Peyer's patch (tissue), 4 donors: ENCODE data around the gene PGM1.

Source experiments
- POLR2A ChIP-seq, 2 donors: fragments of 450-650 bp; IDR thresholded peaks; one replicate each; pipeline ENCODE4 v1.5.1; 2017; ENCODE audit warnings: antibody characterized with exemption in 2 of 2, mild to moderate bottlenecking in 2 of 2, moderate library complexity in 2 of 2
- TF ChIP-seq, protein P1 (sequence below), 6 experiments: fragments of 450-650 bp in 4 of 6; fragments of 200-600 bp in 2 of 6; sonication (generic) in 1 of 6; IDR thresholded peaks; one replicate each; pipeline ENCODE4 v1.5.1; 2017 to 2019; ENCODE audit warnings: antibody characterized with exemption in 6 of 6, mild to moderate bottlenecking in 3 of 6, moderate library complexity in 1 of 6

DNA sequence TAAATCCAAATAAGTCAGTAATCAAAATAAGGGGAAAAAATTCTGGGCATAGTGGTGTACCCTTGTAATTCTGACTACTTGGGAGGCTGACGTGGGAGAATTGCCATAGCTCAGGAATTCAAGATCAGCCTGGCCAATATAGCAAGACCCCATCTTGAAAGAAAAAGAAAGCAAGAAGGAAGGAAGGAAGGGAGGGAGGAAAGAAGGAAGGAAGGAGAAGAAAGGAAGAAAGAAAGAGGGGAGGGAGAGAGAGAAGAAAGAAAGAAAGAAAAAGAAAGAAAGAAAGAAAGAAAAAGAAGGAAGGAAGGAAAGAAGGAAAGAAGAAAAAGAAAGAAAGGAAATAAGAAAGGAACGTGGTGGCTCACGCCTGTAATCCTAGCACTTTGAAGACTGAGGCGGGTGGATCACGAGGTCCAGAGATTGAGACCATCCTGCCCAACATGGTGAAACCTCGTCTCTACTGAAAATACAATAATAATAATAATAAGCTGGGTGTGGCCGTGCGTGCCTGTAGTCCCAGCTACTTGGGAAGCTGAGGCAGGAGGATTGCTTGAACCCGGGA is 116.1 kb downstream of the PGM1 start:
- TF ChIP-seq, protein P1, sequence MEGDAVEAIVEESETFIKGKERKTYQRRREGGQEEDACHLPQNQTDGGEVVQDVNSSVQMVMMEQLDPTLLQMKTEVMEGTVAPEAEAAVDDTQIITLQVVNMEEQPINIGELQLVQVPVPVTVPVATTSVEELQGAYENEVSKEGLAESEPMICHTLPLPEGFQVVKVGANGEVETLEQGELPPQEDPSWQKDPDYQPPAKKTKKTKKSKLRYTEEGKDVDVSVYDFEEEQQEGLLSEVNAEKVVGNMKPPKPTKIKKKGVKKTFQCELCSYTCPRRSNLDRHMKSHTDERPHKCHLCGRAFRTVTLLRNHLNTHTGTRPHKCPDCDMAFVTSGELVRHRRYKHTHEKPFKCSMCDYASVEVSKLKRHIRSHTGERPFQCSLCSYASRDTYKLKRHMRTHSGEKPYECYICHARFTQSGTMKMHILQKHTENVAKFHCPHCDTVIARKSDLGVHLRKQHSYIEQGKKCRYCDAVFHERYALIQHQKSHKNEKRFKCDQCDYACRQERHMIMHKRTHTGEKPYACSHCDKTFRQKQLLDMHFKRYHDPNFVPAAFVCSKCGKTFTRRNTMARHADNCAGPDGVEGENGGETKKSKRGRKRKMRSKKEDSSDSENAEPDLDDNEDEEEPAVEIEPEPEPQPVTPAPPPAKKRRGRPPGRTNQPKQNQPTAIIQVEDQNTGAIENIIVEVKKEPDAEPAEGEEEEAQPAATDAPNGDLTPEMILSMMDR (IDR thresholded peaks at IDR 0.05): no peak
- TF ChIP-seq POLR2A (IDR thresholded peaks at IDR 0.05): no peak
